Measurements from ENCODE around the gene PDLIM5. TPM values are rescaled to one million over a fixed set of nuclear protein-coding genes. Genes with fewer than 3 reads are reported as not detected.

Gene PDLIM5
- total RNA-seq, 1 experiment from 2014 or later = 58.0 TPM

GRCh38 chr4:94426783-94427182 lies 25.0 kb upstream of the PDLIM5 start:
- H2BK5ac ChIP-seq (ENCODE audit: insufficient read length, low read length) = no peak overlapping the region
- no peak overlapping the region for H3K18ac ChIP-seq (ENCODE audit: insufficient read length, low read depth, low read length)
- no peaks in the 10 kb centered on the region for H4K20me1 ChIP-seq (ENCODE audit: control insufficient read depth, insufficient read depth, insufficient read length)
- no peak overlapping the region for H3K56ac ChIP-seq (ENCODE audit: insufficient read length, low read depth, low read length)
- H3K27me3 ChIP-seq (ENCODE audit: insufficient read depth, low read length) = no peaks in the 10 kb centered on the region
- no peaks in the 10 kb centered on the region; the same call in 1 of the 2 replicates for H3K27me3 Mint-ChIP-seq (ENCODE audit: low read depth)
- no peaks in the 10 kb centered on the region for H3K79me2 ChIP-seq (ENCODE audit: insufficient read depth, low read length)
- no peak overlapping the region for H3K27ac ChIP-seq (ENCODE audit: insufficient read length, low read depth, low read length)
- no peak overlapping the region for H3K23ac ChIP-seq (ENCODE audit: insufficient read length, low read depth, low read length)
- no peak overlapping the region for H4K5ac ChIP-seq (ENCODE audit: insufficient read length, low read depth, low read length)
- no peaks in the 10 kb centered on the region for H3K23me2 ChIP-seq (ENCODE audit: insufficient read length, low read depth, low read length, poor library complexity, severe bottlenecking)
- H4K91ac ChIP-seq (ENCODE audit: insufficient read length, low read depth, low read length) = no peak overlapping the region
- H3K4me1 ChIP-seq (ENCODE audit: insufficient read depth, low read length) = no peaks in the 10 kb centered on the region
- no peak overlapping the region for H2AFZ ChIP-seq (ENCODE audit: low read length)
- H3K9me3 ChIP-seq (ENCODE audit: control insufficient read depth, low read depth, low read length) = no peaks in the 10 kb centered on the region
- H3K9ac ChIP-seq (ENCODE audit: extremely low read depth, insufficient read length, low read length) = no peak overlapping the region
- no peaks in the 10 kb centered on the region for H3K79me1 ChIP-seq (ENCODE audit: insufficient read depth, low read depth, low read length, poor library complexity, severe bottlenecking)
- H3K36me3 Mint-ChIP-seq (ENCODE audit: insufficient read depth in 1 of 3, low read depth in 3 of 3) = peaks cover 5 to 24% (median 9%) of the 10 kb centered on the region in 3 experiments
- no peak overlapping the region for H3K4me3 Mint-ChIP-seq
- H4K8ac ChIP-seq (replicated peaks; ENCODE audit: insufficient read length, low read depth, low read length) = no peak overlapping the region
- H3K27ac Mint-ChIP-seq = no peak overlapping the region
- peaks cover 28 to 29% of the 10 kb centered on the region in 2 experiments for H3K9me3 Mint-ChIP-seq
- no CpG with 5 or more reads among the region's 1 CpG for WGBS (ENCODE audit: extremely low coverage, insufficient read length, low lambda C conversion rate)
- no peak overlapping the region for H3K14ac ChIP-seq (ENCODE audit: insufficient read depth, low read length)
- TF ChIP-seq CTCF (conservative IDR thresholded peaks at IDR 0.05) = no peak
- no peak overlapping the region for H2BK20ac ChIP-seq (ENCODE audit: low read depth, low read length, poor library complexity, severe bottlenecking)
- H3T11ph ChIP-seq (ENCODE audit: low read length) = no peak overlapping the region
- H2AK5ac ChIP-seq (ENCODE audit: insufficient read length, low read length) = no peak overlapping the region
- H2BK12ac ChIP-seq (ENCODE audit: insufficient read length, low read depth, low read length) = no peak overlapping the region
- H3K4ac ChIP-seq (ENCODE audit: low read depth, low read length) = no peak overlapping the region
- no peak overlapping the region for H3K4me2 ChIP-seq (ENCODE audit: insufficient read depth, insufficient read length, low read length)
- H2BK15ac ChIP-seq (ENCODE audit: low read depth, low read length) = no peak overlapping the region
- no peaks in the 10 kb centered on the region for H3K4me1 Mint-ChIP-seq
- no peak for DNase-seq
- no peak overlapping the region for H2BK120ac ChIP-seq (ENCODE audit: low read depth, low read length, poor library complexity, severe bottlenecking)

Data from H9 (cell line).